GM21360 (cell line): Measurements from ENCODE around the gene C1QA.
"Not testable (repeated sequence)": the region's sequence is repeated elsewhere in the genome, so short reads cannot be mapped to it uniquely, and the experiment has no call there.

Experiments used
- ATAC-seq: cut with Tn5 transposase; IDR thresholded peaks from one replicate; pipeline ENCODE4 v1.9.1; 2021; ENCODE audit warnings: mild to moderate bottlenecking, moderate library complexity; ENCODE audit not compliant: unreplicated experiment

C1QA gene

GRCh38 chr1:22671999-22672398, 35.6 kb downstream of the C1QA start:
- ATAC-seq: no peak

- no peak for ATAC-seq
These were observed 37.3 kb downstream of the C1QA start for GRCh38 chr1:22673486-22674409.

- no peak for ATAC-seq
These were observed 38.0 kb downstream of the C1QA start for GRCh38 chr1:22674410-22674749.

- not testable (repeated sequence) for ATAC-seq
These were observed 39.7 kb downstream of the C1QA start for GRCh38 chr1:22676151-22676550.

- ATAC-seq: no peak
These were observed 40.6 kb downstream of the C1QA start for GRCh38 chr1:22676916-22677583.

- ATAC-seq: no peak
These were observed 41.8 kb downstream of the C1QA start for GRCh38 chr1:22677931-22678896.

- no peak for ATAC-seq
These were observed 44.3 kb downstream of the C1QA start for GRCh38 chr1:22680726-22681125.

GRCh38 chr1:22681556-22682276, 45.3 kb downstream of the C1QA start:
- no peak for ATAC-seq

- ATAC-seq: no peak
These were observed 47.1 kb downstream of the C1QA start for GRCh38 chr1:22683547-22683946.

GRCh38 chr1:22685591-22686059, 49.2 kb downstream of the C1QA start:
- ATAC-seq: no peak

- ATAC-seq: no peak
These were observed 50.8 kb downstream of the C1QA start for GRCh38 chr1:22687191-22687590.

- no peak for ATAC-seq
These were observed 52.0 kb downstream of the C1QA start for GRCh38 chr1:22688466-22688865.
